22Rv1 (cell line): ENCODE results near the gene TRPV4.

Experiments used
- CTCF ChIP-seq: fragments of 450-650 bp; IDR thresholded peaks from 2 replicates; pipeline ENCODE4 v1.5.1; 2017; ENCODE audit warnings: mild to moderate bottlenecking
- ZFX ChIP-seq: fragments of 450-650 bp; IDR thresholded peaks from 2 replicates; pipeline ENCODE4 v1.6.1; 2017; ENCODE audit warnings: antibody characterized with exemption, borderline replicate concordance

DNA sequence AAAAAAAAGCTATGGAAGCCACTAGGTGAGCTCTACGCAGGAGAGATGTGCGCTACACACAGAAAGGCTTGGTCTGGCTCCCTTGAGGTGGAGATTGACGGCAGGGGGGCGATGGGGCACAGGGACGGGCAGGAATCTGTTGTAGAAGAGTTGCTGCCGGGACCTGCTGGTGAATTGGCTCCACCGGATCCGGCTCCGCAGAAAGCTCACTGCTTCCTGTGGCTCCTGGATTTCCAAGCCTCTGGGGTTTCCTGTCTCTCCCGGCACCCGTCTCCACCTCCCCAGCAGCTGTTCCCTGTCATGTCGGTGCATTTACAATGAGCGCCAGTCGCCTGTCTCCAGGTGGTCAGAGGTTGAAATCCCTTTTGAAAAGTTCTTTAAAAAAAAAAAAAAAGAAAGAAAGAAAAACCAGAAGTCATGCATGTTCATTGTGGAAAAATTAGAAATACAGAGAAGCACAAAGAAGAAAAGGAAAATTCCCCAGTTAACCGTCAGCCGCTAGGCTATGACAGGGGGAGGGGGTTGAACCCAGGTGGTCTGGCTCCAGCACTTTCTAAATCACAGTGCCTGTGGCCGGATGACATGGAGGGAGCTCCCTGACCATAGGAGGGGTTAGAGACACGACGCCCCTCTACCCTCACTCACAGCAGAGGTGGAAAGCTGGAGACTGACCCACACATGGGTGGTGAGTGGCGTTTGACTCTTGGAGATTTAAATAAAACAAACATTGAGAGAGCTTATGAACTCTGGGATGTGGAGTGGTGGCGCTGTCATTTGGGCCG lies 98.8 kb downstream of the TRPV4 start:
- TF ChIP-seq CTCF: no peak
- no peak for TF ChIP-seq ZFX
